Kidney (tissue), 14 donors: ENCODE data around the gene CWC22. TPM values are rescaled to one million over a fixed set of nuclear protein-coding genes. Genes with fewer than 3 reads are reported as not detected.
"Not testable (repeated sequence)": the region's sequence is repeated elsewhere in the genome, so short reads cannot be mapped to it uniquely, and the experiment has no call there.

Experiments used
- DNase-seq, 5 donors: peaks; one replicate each; pipeline ENCODE4 v3.0.0-alpha.2; 2013 to 2020
- FAIRE-seq: peaks from 2 replicates; lab custom pipeline; 2012; peaks lifted over from hg19 to GRCh38; lab: Jason Lieb, UNC
- H3K27ac ChIP-seq, 2 donors: one replicate each; pipeline ENCODE4 v1.7.0; 2013; ENCODE audit warnings: low read depth in 2 of 2, low read length in 2 of 2, inconsistent platforms in 1 of 2
- H3K27me3 ChIP-seq: one replicate; pipeline ENCODE4 v1.7.1; 2013; ENCODE audit warnings: low read length, inconsistent platforms; ENCODE audit not compliant: control insufficient read depth, insufficient read depth
- H3K36me3 ChIP-seq, 3 donors: one replicate each; pipeline versions ENCODE4 v1.7.0 to v1.7.1; 2013; ENCODE audit warnings: low read length in 3 of 3, control low read depth in 1 of 3, inconsistent platforms in 1 of 3; ENCODE audit not compliant: insufficient read depth in 3 of 3, control insufficient read depth in 2 of 3
- H3K4me1 ChIP-seq, 3 donors: one replicate each; pipeline versions ENCODE4 v1.7.0 to v1.7.1; 2013; ENCODE audit warnings: low read length in 3 of 3, inconsistent platforms in 1 of 3, low read depth in 1 of 3; ENCODE audit not compliant: control insufficient read depth in 2 of 3, insufficient read depth in 2 of 3
- H3K4me3 ChIP-seq, 3 donors: one replicate each; pipeline versions ENCODE4 v1.7.0 to v1.8.1; 2013; ENCODE audit warnings: low read length in 3 of 3, control low read depth in 1 of 3, inconsistent platforms in 1 of 3
- H3K9ac ChIP-seq, 3 donors: one replicate each; pipeline versions ENCODE4 v1.7.0 to v1.7.1; 2013; ENCODE audit warnings: low read length in 3 of 3, control low read depth in 1 of 3, inconsistent platforms in 1 of 3
- H3K9me3 ChIP-seq, 3 donors: one replicate each; pipeline versions ENCODE4 v1.7.0 to v1.7.1; 2013; ENCODE audit warnings: low read length in 3 of 3, control low read depth in 1 of 3, inconsistent platforms in 1 of 3; ENCODE audit not compliant: control insufficient read depth in 2 of 3, insufficient read depth in 1 of 3
- CTCF ChIP-seq: IDR thresholded peaks from 3 replicates; pipeline ENCODE4 v1.5.1; 2012; ENCODE audit warnings: mild to moderate bottlenecking, moderate library complexity, borderline replicate concordance; ENCODE audit not compliant: insufficient read depth; ENCODE audit errors: extremely low read depth
- intact Hi-C: fragments of 100-400 bp; cut with DNase I; formaldehyde crosslinking; loops from one replicate; pipeline ENCODE4 v1.11.1; 2022
- polyA plus RNA-seq: library from polyadenylated mRNA; stranded (reverse); fragments of 350-450 nt; fragmentation: Illumina TruSeq; extraction: RNeasy Lipid Tissue Mini Kit (QIAGEN cat#74804); gene quantifications from one replicate; pipeline ENCODE4 v1.2.3, GENCODE V29; 2014; ENCODE audit warnings: low read depth, low replicate concordance; ENCODE audit not compliant: insufficient read depth
- total RNA-seq: library from RNA; stranded (reverse); fragmentation: NEBNext Ultra II Directional; extraction: Animal tissue kit (Norgen Biotek cat#: 25700); gene quantifications from one replicate; pipeline ENCODE4 v1.2.1, GENCODE V29; 2021
- donor health status: control.
- donor health status: control.
- donor health status: control.
- donor health status: control.
- donor health status: control.
- donor health status: DM: yes; HTN: yes; CAD: no.
- donor health status: Normal renal cell carcinoma (clear cell type).

Gene CWC22
- total and polyA plus RNA-seq, 2 donors from 2014 or later = 10.3 to 20.6 TPM

GRCh38 chr2:179965291-179966258, 41.5 kb downstream of the CWC22 start:
- no peak for TF ChIP-seq CTCF
- intact Hi-C loops = no loop called here
- Histone ChIP-seq H3K4me1 (no peaks in the 10 kb centered on the region), H3K27me3 (no peaks in the 10 kb centered on the region), H3K9me3 (no peaks in the 10 kb centered on the region), H3K36me3 (peaks cover 11 to 14% (median 12%) of the 10 kb centered on the region in 3 donors), H3K4me3 (no peak overlapping the region), H3K27ac (no peak overlapping the region), H3K9ac (no peak overlapping the region)
- no peak for FAIRE-seq
- no peak for DNase-seq

- H3K4me3 ChIP-seq = no peak overlapping the region
- H3K27ac ChIP-seq = no peak overlapping the region
- intact Hi-C loops = no loop called here
- FAIRE-seq (no peak), DNase-seq (no peak)
- no peaks in the 10 kb centered on the region for H3K27me3 ChIP-seq
- H3K36me3 ChIP-seq = peaks cover 9 to 14% (median 10%) of the 10 kb centered on the region in 3 donors
- no peaks in the 10 kb centered on the region for H3K4me1 ChIP-seq
- TF ChIP-seq CTCF = no peak
- H3K9ac ChIP-seq = no peak overlapping the region
- no peaks in the 10 kb centered on the region for H3K9me3 ChIP-seq
These were observed 43.5 kb downstream of the CWC22 start for GRCh38 chr2:179963626-179964025.

- H3K36me3 ChIP-seq = peaks cover 2 to 10% (median 6%) of the 10 kb centered on the region in 3 donors
- FAIRE-seq, H3K27me3 ChIP-seq, H3K9ac ChIP-seq, DNase-seq, H3K27ac ChIP-seq, H3K9me3 ChIP-seq, H3K4me3 ChIP-seq, H3K4me1 ChIP-seq, intact Hi-C loops: not testable (repeated sequence)
These were observed 48.8 kb downstream of the CWC22 start for GRCh38 chr2:179958251-179958650.

GRCh38 chr2:179954026-179954425, 53.1 kb downstream of the CWC22 start:
- Histone ChIP-seq H3K27me3 (no peaks in the 10 kb centered on the region), H3K9me3 (no peaks in the 10 kb centered on the region), H3K4me1 (no peaks in the 10 kb centered on the region), H3K4me3 (no peak overlapping the region), H3K27ac (no peak overlapping the region), H3K9ac (no peak overlapping the region), H3K36me3 (peaks cover 4 to 39% (median 17%) of the 10 kb centered on the region in 3 donors)
- no peak for TF ChIP-seq CTCF
- intact Hi-C loops = no loop called here
- no peak for FAIRE-seq
- no peak for DNase-seq
